ENCODE measurements around the gene BGN. TPM values are rescaled to one million over a fixed set of nuclear protein-coding genes. Genes with fewer than 3 reads are reported as not detected.
A peak's percentile ranks its signal among the peaks of the same experiment; 100 is the strongest.

BGN gene
- total RNA-seq, 2 donors from 2014 or later, result not detected

DNA sequence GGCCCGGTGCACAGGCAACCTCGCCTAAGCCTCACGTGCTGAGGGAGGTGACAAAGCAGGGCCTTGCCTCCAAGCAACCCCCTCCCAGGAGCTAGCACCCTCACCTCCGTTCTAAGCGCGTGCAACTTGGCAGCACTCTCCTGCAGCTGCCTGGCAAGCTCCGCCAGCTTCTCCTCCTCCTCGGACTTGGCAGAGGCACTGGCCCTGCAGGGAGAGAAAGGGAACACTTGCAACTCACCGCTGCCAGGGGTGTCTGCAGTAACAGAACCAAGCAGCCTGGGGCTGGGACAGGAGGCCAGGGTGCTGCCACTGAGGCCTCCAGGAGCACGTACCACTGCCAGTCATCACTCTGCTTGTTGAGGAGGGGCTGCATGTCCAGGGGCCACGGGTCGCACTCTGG, 38.6 kb upstream of the BGN start:
- ATAC-seq (replicated peaks), result no peak
- no peaks in the 10 kb centered on the region for H3K9me3 Mint-ChIP-seq
- H3K4me1 Mint-ChIP-seq, result no peaks in the 10 kb centered on the region
- no peaks in the 10 kb centered on the region for H3K27me3 Mint-ChIP-seq
- H3K27ac Mint-ChIP-seq, result no peak overlapping the region
- peaks cover 57% of the 10 kb centered on the region for H3K36me3 Mint-ChIP-seq (ENCODE audit: low read depth)
- H3K4me3 Mint-ChIP-seq, result no peak overlapping the region

DNA sequence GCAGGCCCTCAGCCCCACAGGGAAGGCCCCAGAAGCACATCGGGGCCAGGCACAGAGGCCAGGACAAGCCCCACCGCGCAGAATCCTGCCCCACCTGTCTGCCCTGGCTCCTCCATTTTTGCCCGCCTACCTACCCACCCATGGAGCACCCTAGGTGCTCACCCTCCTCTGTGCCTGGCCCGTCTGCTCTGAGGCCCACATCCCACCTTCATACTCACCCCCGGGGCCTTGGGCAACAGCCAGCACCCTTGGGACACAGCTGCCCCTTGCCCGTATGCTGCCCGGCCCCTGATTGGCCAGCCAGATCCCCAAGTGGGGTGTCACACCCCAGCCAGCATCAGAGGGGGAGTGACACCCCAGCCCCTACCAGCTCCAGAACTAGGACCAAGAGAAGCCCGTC, 38.1 kb upstream of the BGN start:
- H3K9me3 Mint-ChIP-seq, result no peaks in the 10 kb centered on the region
- H3K4me1 Mint-ChIP-seq, result no peaks in the 10 kb centered on the region
- H3K27me3 Mint-ChIP-seq, result no peaks in the 10 kb centered on the region
- H3K4me3 Mint-ChIP-seq, result no peak overlapping the region
- ATAC-seq (replicated peaks), result no peak
- no peak overlapping the region for H3K27ac Mint-ChIP-seq
- peaks cover 57% of the 10 kb centered on the region for H3K36me3 Mint-ChIP-seq (ENCODE audit: low read depth)

GRCh38 chrX:153457136-153457825, 37.5 kb upstream of the BGN start:
- no peaks in the 10 kb centered on the region for H3K9me3 Mint-ChIP-seq

DNA sequence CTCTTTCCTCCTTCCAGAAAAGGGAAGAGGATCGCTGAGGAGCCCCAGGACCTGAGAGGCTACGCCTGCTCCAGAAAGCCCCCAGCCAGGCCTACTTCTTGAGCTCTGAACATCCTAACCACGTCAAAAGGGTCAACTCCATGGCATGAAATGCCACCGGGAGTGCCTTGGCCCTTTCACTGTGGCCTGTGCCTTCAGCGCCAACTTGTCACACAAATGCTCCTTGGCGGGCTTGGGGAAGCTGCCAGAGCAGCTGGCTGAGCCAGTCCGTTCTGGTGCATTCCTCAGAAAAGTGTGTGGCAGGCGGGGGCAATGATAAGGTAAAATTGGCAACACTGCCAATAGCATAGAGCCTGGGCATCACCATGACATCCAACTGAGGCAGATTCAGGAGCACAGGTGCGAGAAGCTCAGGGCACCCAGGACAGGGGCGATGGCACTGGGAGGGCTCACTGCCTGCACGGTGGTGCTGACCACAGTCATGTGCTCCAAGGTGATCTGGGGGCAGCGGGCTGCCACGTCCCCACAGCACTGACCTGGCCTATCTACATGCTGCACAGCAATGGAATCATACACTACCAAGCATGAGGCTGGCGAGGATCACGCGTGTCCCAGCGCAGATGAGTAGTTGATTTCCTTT, 36.8 kb upstream of the BGN start:
- Mint-ChIP-seq H3K4me1 (no peaks in the 10 kb centered on the region), H3K36me3 (ENCODE audit: low read depth) (peaks cover 53% of the 10 kb centered on the region), H3K27me3 (no peaks in the 10 kb centered on the region), H3K4me3 (no peak overlapping the region), H3K27ac (no peak overlapping the region), H3K9me3 (no peaks in the 10 kb centered on the region)
- no peak for ATAC-seq (replicated peaks)

More at GRCh38 chrX:153457136-153457825, 37.5 kb upstream of the BGN start:
- Mint-ChIP-seq H3K36me3 (ENCODE audit: low read depth) (peaks cover 55% of the 10 kb centered on the region), H3K4me3 (no peak overlapping the region), H3K27me3 (no peaks in the 10 kb centered on the region), H3K4me1 (no peaks in the 10 kb centered on the region), H3K27ac (no peak overlapping the region)
- no peak for ATAC-seq (replicated peaks)

- Mint-ChIP-seq H3K9me3 (no peaks in the 10 kb centered on the region), H3K27me3 (no peaks in the 10 kb centered on the region), H3K4me3 (no peak overlapping the region), H3K36me3 (ENCODE audit: low read depth) (peaks cover 52% of the 10 kb centered on the region), H3K4me1 (no peaks in the 10 kb centered on the region), H3K27ac (no peak overlapping the region)
- no peak for ATAC-seq (replicated peaks)
Observed at GRCh38 chrX:153458476-153458875, 36.3 kb upstream of the BGN start.

DNA sequence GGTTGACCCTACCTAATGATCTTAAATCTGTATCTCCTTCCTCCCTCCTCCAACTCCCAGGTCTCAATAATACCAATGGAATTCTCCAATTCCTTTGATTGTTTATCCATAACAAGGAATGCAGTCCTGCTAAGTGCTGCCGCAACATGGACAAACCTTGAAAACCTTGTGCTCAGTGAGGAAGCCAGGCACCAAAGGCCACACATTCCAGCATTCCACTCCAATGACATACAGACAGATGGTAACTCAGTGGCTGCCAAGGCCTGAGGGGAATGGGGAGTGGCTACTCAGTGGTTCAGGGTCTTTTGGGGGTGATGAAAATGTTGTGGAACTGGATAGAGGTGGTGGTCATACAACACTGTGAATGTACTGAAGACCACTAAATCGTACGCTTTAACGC, 34.8 kb upstream of the BGN start:
- no peaks in the 10 kb centered on the region for H3K9me3 Mint-ChIP-seq
- ATAC-seq (replicated peaks), result no peak
- no peaks in the 10 kb centered on the region for H3K27me3 Mint-ChIP-seq
- peaks cover 53% of the 10 kb centered on the region for H3K36me3 Mint-ChIP-seq (ENCODE audit: low read depth)
- H3K4me3 Mint-ChIP-seq, result no peak overlapping the region
- no peaks in the 10 kb centered on the region for H3K4me1 Mint-ChIP-seq
- H3K27ac Mint-ChIP-seq, result no peak overlapping the region

GRCh38 chrX:153460826-153461225, 34.0 kb upstream of the BGN start:
- Mint-ChIP-seq H3K9me3 (no peaks in the 10 kb centered on the region), H3K27ac (no peak overlapping the region), H3K27me3 (no peaks in the 10 kb centered on the region), H3K4me1 (no peaks in the 10 kb centered on the region), H3K36me3 (ENCODE audit: low read depth) (peaks cover 53% of the 10 kb centered on the region), H3K4me3 (no peak overlapping the region)
- peak; percentile 37 for ATAC-seq (replicated peaks)

DNA sequence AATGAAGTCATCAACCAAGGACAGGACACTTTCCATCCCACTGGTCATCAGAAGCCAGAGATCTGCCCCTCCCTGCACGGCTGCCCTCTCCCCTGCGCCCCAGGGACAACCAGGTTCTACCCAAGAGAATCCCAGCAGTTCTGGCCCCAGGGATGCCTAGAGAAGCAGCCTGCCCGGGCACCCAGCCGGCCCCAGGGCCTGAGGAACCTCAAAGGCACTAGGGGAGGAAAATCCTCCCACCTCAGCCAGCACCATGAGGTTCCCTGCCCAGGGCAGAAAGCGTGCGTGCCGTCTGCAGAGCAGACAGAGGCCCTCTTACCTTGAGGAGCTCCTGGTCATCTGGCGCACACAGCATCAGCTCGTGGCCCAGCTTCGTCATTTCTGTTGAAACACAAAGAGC, 32.5 kb upstream of the BGN start:
- no peaks in the 10 kb centered on the region for H3K9me3 Mint-ChIP-seq
- H3K27me3 Mint-ChIP-seq, result no peaks in the 10 kb centered on the region
- no peaks in the 10 kb centered on the region for H3K4me1 Mint-ChIP-seq
- H3K36me3 Mint-ChIP-seq (ENCODE audit: low read depth), result peaks cover 52% of the 10 kb centered on the region
- no peak for ATAC-seq (replicated peaks)
- H3K27ac Mint-ChIP-seq, result no peak overlapping the region
- no peak overlapping the region for H3K4me3 Mint-ChIP-seq

DNA sequence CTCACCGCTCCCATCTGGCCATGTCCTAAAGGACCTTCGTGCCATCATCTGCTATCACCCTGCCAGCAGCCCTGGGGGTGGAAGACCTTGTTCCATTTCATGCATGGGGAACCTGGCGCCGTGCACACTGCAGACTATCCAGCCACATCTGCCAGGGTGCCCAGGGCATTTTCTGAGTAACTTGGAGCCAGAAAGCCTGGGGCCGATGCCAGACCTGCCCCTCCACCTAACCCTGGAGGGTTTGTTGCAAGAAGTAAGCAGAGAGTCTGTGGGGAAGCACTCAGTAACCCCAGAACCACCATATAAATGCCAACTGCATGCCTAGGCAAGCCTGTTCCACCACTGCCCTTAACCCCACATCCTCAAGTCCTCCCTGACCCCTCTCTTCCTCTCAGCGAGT, 31.7 kb upstream of the BGN start:
- Mint-ChIP-seq H3K36me3 (ENCODE audit: low read depth) (peaks cover 60% of the 10 kb centered on the region), H3K27me3 (no peaks in the 10 kb centered on the region), H3K4me3 (no peak overlapping the region), H3K27ac (no peak overlapping the region), H3K9me3 (no peaks in the 10 kb centered on the region), H3K4me1 (no peaks in the 10 kb centered on the region)
- ATAC-seq (replicated peaks), result no peak

DNA sequence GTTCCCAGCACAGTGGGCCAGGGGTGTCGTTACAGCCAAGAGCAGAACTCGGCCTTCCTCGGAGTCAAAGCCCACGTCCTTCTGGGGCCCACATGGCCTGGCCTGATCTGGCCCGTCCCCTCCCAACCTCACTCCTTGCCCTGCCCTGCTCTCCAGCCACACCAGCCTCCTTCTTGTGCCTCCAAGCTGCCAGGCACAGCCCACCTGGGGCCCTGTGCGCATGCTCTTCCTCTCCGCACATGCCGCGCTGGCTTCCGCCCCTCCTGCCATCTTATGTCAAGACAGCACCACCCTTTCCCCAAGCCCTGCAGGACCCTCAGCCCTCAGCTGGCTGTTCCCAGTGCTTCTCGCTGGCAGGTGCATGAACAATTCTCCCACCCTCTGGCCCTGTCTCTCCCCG, 31.2 kb upstream of the BGN start:
- no peaks in the 10 kb centered on the region for H3K27me3 Mint-ChIP-seq
- ATAC-seq (replicated peaks), result no peak
- H3K4me1 Mint-ChIP-seq, result no peaks in the 10 kb centered on the region
- H3K36me3 Mint-ChIP-seq (ENCODE audit: low read depth), result peaks cover 57% of the 10 kb centered on the region
- no peaks in the 10 kb centered on the region for H3K9me3 Mint-ChIP-seq
- H3K27ac Mint-ChIP-seq, result no peak overlapping the region
- H3K4me3 Mint-ChIP-seq, result no peak overlapping the region

DNA sequence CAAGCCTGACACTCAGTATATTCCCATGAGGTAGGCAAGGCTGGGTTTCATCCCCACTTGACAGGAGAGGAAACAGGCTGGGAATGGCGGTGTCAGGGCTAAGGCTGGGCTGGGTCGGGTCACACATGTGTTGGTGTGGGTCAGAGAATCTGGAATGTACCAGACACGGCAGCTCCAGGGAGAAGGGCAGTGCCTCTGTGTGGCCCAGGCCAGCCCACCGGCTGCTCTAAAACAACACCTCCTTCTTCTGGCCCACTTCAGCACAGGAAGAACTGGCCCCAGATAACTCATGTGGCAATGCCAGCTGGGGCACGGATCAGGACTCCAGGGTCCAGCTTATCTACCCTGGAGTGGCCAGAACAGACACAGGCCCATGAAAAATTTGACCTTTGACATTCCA, 30.7 kb upstream of the BGN start:
- Mint-ChIP-seq H3K36me3 (ENCODE audit: low read depth) (peaks cover 51% of the 10 kb centered on the region), H3K4me3 (no peak overlapping the region), H3K4me1 (no peaks in the 10 kb centered on the region), H3K9me3 (no peaks in the 10 kb centered on the region), H3K27me3 (no peaks in the 10 kb centered on the region), H3K27ac (no peak overlapping the region)
- ATAC-seq (replicated peaks), result no peak

- H3K4me1 Mint-ChIP-seq, result no peaks in the 10 kb centered on the region
- H3K9me3 Mint-ChIP-seq, result no peaks in the 10 kb centered on the region
- no peaks in the 10 kb centered on the region for H3K27me3 Mint-ChIP-seq
- H3K36me3 Mint-ChIP-seq (ENCODE audit: low read depth), result peaks cover 35% of the 10 kb centered on the region
- ATAC-seq (replicated peaks), result no peak
- H3K4me3 Mint-ChIP-seq, result no peak overlapping the region
- no peak overlapping the region for H3K27ac Mint-ChIP-seq
Observed at GRCh38 chrX:153465691-153466380, 28.9 kb upstream of the BGN start.

- H3K9me3 Mint-ChIP-seq, result no peaks in the 10 kb centered on the region
- H3K4me1 Mint-ChIP-seq, result no peaks in the 10 kb centered on the region
- H3K4me3 Mint-ChIP-seq, result no peak overlapping the region
- H3K27me3 Mint-ChIP-seq, result no peaks in the 10 kb centered on the region
- H3K36me3 Mint-ChIP-seq (ENCODE audit: low read depth), result peaks cover 20% of the 10 kb centered on the region
- no peak for ATAC-seq (replicated peaks)
- no peak overlapping the region for H3K27ac Mint-ChIP-seq
Observed at GRCh38 chrX:153468008-153468580, 26.7 kb upstream of the BGN start.

GRCh38 chrX:153469811-153470410, 24.9 kb upstream of the BGN start:
- no peaks in the 10 kb centered on the region for H3K9me3 Mint-ChIP-seq
- peaks cover 11% of the 10 kb centered on the region for H3K36me3 Mint-ChIP-seq (ENCODE audit: low read depth)
- peak overlapping the region; percentile 67 for H3K4me3 Mint-ChIP-seq
- no peak overlapping the region for H3K27ac Mint-ChIP-seq
- ATAC-seq (replicated peaks), result peak; percentile 41
- H3K4me1 Mint-ChIP-seq, result no peaks in the 10 kb centered on the region
- H3K27me3 Mint-ChIP-seq, result no peaks in the 10 kb centered on the region
